OCI-LY1 (cell line): ENCODE data around the gene ABCC4.

Source experiments
- EZH2 ChIP-seq: fragments of 200-600 bp; sonication (generic), shearing (Covaris generic); IDR thresholded peaks from 2 replicates; pipeline ENCODE4 v1.8.0; 2017; ENCODE audit warnings: borderline replicate concordance, mixed run types, mild to moderate bottlenecking, antibody characterized with exemption, low read length, moderate library complexity, mixed read lengths
- TF ChIP-seq, protein P1 (sequence below): fragments of 200-600 bp; sonication (generic), shearing (Covaris generic); IDR thresholded peaks from 2 replicates; pipeline ENCODE4 v1.5.1; 2017; ENCODE audit warnings: mild to moderate bottlenecking, antibody characterized with exemption, low read length, moderate library complexity, mixed read lengths

DNA sequence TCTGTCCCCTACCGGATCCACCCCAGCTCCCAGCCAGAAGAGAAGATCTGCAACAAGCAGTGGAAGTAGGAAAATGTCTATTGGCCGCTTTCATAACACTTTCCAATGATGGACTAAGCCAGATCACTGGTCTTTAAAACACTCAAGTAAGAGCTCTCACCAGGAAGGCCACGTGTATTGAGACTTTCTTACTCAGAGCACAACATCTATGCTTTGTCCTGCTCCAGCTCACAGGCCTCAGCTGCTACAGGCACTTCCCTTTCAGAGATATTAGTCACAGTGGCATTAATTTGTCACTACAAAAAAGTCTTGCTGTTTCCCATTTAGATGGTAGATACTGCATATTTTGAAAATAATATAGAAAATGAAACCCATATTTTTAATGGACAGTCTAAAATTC lies 164.2 kb downstream of the ABCC4 start:
- TF ChIP-seq, protein P1, sequence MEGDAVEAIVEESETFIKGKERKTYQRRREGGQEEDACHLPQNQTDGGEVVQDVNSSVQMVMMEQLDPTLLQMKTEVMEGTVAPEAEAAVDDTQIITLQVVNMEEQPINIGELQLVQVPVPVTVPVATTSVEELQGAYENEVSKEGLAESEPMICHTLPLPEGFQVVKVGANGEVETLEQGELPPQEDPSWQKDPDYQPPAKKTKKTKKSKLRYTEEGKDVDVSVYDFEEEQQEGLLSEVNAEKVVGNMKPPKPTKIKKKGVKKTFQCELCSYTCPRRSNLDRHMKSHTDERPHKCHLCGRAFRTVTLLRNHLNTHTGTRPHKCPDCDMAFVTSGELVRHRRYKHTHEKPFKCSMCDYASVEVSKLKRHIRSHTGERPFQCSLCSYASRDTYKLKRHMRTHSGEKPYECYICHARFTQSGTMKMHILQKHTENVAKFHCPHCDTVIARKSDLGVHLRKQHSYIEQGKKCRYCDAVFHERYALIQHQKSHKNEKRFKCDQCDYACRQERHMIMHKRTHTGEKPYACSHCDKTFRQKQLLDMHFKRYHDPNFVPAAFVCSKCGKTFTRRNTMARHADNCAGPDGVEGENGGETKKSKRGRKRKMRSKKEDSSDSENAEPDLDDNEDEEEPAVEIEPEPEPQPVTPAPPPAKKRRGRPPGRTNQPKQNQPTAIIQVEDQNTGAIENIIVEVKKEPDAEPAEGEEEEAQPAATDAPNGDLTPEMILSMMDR = no peak
- no peak for TF ChIP-seq EZH2
